ENCODE measurements around the gene ASIC3. TPM values are rescaled to one million over a fixed set of nuclear protein-coding genes. Genes with fewer than 3 reads are reported as not detected.
A peak's percentile ranks its signal among the peaks of the same experiment; 100 is the strongest.

ASIC3 gene
- total RNA-seq, 4 donors from 2014 or later: 2.6 to 4.3 (median 3.1) TPM

DNA sequence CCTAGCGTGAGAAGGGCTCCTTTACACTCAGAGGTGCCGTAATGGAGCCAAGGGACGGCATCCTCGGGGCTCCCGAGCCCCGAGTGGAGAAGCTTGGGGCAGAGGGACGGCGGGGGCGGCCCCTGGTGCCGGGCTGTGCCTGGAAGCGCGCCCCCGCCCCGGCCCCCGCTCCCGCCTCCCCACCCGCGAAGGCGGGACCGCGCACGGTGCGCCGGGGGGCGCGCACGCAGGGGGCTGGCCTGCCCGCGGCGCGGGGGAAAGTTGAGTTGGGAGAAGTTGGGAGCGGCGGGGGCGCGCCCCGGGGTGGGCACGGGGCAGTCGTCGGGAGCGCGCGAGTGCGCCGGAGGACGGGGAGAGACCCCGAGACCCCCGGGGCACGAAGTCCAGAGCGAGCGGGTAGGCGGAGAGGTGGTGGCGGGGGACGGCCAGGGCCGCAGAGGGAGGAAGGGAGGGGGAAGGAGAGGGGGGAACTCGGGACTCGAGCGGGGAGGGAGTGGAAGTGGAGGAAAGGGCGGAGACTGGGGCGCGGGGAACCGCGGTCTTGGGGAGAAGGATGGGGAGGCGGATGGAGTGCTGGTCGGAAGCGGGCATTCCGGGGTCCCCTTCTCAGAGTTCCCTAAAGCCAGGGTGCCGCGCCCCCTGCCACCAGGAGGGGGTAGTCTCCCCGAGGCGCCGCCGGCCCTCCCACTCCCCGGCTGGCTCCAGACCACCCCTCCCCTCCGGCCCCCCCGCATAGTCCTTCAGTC lies 11.2 kb downstream of the ASIC3 start, which contains the start of gene SLC4A2:
Gene SLC4A2 (plus strand): TSS at position 223 of the 746 bp plus-strand sequence. CDS start 2,399 bp downstream, outside the sequence.
- DNase-seq: peak; percentile 83
- in situ Hi-C loops (cut with MboI; ENCODE audit: low pct_ligation_motif_present in 1 of 4, low pct_unique_long_range_greater_than_20kb in 1 of 4, low sequenced_read_pairs in 3 of 4): no loop called here
- Histone ChIP-seq H3K27me3 (no peaks in the 10 kb centered on the region), H3K9me3 (no peaks in the 10 kb centered on the region), H3K4me3 (peak within 1 kb of the TSS; percentile 48 to 80 (median 76)), H3K27ac (peak within 1 kb of the TSS; percentile 95 to 98 (median 96)), H3K36me3 (peaks cover 0 to 2% (median 0%) of the 10 kb centered on the region in 4 donors), H3K4me1 (peaks cover 27 to 59% (median 56%) of the 10 kb centered on the region in 4 donors)
- 1% methylated on average over 58 of the region's 75 CpGs; no CpG with 5 or more reads in 1 of the 2 donors for WGBS, 2 donors (ENCODE audit: low coverage in 1 of 2)
- intact Hi-C loops (cut with DNase I; ENCODE audit: low total_unique reads): no loop called here
- TF ChIP-seq POLR2AphosphoS5 (IDR thresholded peaks at IDR 0.05) (peak in 2 of 3 donors; percentile 45 to 68), POLR2A (IDR thresholded peaks at IDR 0.05) (peak; percentile 29), EP300 (IDR thresholded peaks at IDR 0.05; ENCODE audit: low read depth) (no peak)
- TF ChIP-seq, protein P1, sequence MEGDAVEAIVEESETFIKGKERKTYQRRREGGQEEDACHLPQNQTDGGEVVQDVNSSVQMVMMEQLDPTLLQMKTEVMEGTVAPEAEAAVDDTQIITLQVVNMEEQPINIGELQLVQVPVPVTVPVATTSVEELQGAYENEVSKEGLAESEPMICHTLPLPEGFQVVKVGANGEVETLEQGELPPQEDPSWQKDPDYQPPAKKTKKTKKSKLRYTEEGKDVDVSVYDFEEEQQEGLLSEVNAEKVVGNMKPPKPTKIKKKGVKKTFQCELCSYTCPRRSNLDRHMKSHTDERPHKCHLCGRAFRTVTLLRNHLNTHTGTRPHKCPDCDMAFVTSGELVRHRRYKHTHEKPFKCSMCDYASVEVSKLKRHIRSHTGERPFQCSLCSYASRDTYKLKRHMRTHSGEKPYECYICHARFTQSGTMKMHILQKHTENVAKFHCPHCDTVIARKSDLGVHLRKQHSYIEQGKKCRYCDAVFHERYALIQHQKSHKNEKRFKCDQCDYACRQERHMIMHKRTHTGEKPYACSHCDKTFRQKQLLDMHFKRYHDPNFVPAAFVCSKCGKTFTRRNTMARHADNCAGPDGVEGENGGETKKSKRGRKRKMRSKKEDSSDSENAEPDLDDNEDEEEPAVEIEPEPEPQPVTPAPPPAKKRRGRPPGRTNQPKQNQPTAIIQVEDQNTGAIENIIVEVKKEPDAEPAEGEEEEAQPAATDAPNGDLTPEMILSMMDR (IDR thresholded peaks at IDR 0.05): peak; percentile 44 to 65 (median 53)

DNA sequence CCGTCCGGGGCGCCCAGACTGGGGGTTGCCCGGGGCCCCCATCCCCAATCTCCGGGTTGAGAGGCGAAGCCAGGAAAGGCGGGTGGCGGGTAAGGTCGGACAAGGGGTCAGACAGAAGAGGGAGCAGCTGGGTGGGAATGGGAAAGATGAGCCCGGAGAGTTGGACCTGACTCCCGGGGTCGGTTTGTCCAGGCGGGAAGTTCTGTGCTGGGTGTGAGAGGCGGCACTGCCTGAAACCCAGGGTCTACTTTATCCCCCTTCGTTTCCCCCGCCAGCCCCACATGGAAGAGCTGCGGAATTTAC lies 11.7 kb downstream of the ASIC3 start:
- Histone ChIP-seq H3K4me1 (peaks cover 27 to 59% (median 56%) of the 10 kb centered on the region in 4 donors), H3K4me3 (peak overlapping the region; percentile 48 to 80 (median 76)), H3K36me3 (peaks cover 0 to 8% (median 0%) of the 10 kb centered on the region in 4 donors), H3K27me3 (no peaks in the 10 kb centered on the region), H3K27ac (peak overlapping the region; percentile 95 to 98 (median 96)), H3K9me3 (no peaks in the 10 kb centered on the region)
- 0% methylated on average over 16 of the region's 17 CpGs; no CpG with 5 or more reads in 1 of the 2 donors for WGBS, 2 donors (ENCODE audit: low coverage in 1 of 2)
- TF ChIP-seq EP300 (IDR thresholded peaks at IDR 0.05; ENCODE audit: low read depth): no peak
- no peak for TF ChIP-seq POLR2AphosphoS5 (IDR thresholded peaks at IDR 0.05)
- TF ChIP-seq, protein P1 (IDR thresholded peaks at IDR 0.05): peak in 1 of 5 experiments; percentile 10
- TF ChIP-seq POLR2A (IDR thresholded peaks at IDR 0.05): no peak
- intact Hi-C loops (cut with DNase I; ENCODE audit: low total_unique reads) (no loop called here), in situ Hi-C loops (cut with MboI; ENCODE audit: low pct_ligation_motif_present in 1 of 4, low pct_unique_long_range_greater_than_20kb in 1 of 4, low sequenced_read_pairs in 3 of 4) (no loop called here)
- no peak for DNase-seq

DNA sequence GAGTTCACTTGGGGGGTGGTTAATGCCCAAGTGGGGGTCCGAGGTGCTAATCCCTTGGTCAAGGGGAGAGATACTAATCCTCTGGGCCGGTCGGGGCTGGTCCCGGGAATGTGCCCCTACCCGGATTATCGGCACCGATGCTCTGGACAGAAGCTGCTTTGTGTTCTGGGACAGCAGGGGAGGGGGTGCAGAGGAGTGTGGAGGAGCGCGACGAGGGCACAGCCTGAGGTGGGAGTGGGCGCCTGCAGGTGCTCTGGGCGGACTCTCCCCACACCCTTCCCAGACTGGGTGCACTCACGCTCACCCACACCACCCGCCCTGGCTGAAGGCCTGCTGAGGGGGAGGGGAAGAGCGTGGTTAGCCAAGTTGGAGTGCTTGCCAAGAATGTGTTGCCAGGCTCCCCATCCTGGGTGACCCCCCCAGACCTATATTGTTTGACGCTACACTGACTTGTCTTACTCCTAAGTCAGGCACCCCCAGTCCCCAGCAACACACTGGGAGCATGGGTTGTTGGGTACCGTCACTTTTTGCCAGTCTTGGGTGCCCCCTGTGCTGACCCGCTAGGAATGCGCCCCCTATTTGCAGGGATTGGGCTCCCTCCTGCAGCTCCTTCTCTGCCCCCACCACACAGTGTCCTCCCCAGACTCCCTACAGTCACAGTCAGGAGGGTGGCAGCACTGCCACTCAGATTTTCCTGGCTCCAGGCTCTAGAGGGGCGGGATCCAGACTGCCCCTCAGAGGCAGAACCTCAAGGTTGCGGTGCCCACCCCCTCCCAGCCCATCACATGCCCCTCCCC lies 12.3 kb downstream of the ASIC3 start:
- Histone ChIP-seq H3K27ac (peak overlapping the region; percentile 95 to 98 (median 96)), H3K9me3 (no peaks in the 10 kb centered on the region), H3K4me1 (peaks cover 27 to 59% (median 56%) of the 10 kb centered on the region in 4 donors), H3K4me3 (peak overlapping the region; percentile 48 to 80 (median 76)), H3K27me3 (no peaks in the 10 kb centered on the region), H3K36me3 (peaks cover 0 to 13% (median 0%) of the 10 kb centered on the region in 4 donors)
- peak; percentile 58 for DNase-seq
- 9% methylated on average over 14 of the region's 21 CpGs; no CpG with 5 or more reads in 1 of the 2 donors for WGBS, 2 donors (ENCODE audit: low coverage in 1 of 2)
- intact Hi-C loops (cut with DNase I; ENCODE audit: low total_unique reads): no loop called here
- no peak for TF ChIP-seq EP300 (IDR thresholded peaks at IDR 0.05; ENCODE audit: low read depth)
- TF ChIP-seq POLR2AphosphoS5 (IDR thresholded peaks at IDR 0.05): peak in 1 of 3 donors; percentile 13
- in situ Hi-C loops (cut with MboI; ENCODE audit: low pct_ligation_motif_present in 1 of 4, low pct_unique_long_range_greater_than_20kb in 1 of 4, low sequenced_read_pairs in 3 of 4): no loop called here

DNA sequence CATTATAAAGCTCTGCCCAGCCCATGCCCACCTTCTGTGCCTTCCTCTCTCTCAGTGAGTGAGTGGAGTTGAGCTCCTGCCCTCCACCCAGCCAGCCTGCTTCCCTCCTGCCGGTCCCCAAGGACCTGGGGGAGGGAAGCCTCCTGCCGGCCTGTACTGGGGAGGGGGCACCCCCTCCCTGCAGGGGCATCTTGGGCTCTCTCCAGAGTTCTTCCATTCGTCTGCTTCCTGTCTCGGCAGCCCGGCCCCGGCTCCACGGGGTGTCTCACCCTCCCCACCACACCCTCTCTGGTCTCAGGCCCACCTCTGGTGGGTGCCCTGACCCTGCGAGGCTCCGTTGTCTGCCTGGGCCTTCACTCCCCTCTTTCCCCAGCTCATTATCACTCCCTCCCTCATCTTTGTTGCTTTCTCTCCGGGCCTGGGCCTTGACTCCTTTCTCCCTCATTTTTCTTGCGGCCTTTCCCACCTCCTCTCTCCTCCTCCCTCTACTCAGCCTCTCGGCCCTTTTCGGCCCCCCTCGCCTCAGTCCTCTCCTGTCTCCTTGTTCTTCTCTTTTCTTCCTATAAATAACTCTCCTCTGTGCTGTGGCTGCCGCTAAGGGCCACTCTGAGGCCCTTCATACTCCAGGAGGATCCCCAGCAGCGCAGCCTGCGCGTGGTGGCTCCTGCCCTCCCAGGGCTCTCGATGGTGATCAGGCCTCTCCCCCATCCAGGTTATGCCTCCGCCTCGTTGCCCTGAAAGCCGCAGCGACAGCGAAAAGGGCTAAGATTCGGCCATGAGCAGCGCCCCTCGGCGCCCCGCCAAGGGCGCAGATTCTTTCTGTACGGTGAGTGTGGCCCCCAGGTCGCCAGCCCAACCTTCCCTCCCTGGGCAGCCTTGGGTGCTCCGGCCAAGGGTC lies 13.1 kb downstream of the ASIC3 start:
- peak overlapping the region; percentile 95 to 98 (median 96) for H3K27ac ChIP-seq
- peaks cover 27 to 59% (median 56%) of the 10 kb centered on the region in 4 donors for H3K4me1 ChIP-seq
- H3K9me3 ChIP-seq: no peaks in the 10 kb centered on the region
- H3K36me3 ChIP-seq: peaks cover 0 to 18% (median 0%) of the 10 kb centered on the region in 4 donors
- TF ChIP-seq POLR2A (IDR thresholded peaks at IDR 0.05): no peak
- no peak for TF ChIP-seq POLR2AphosphoS5 (IDR thresholded peaks at IDR 0.05)
- TF ChIP-seq EP300 (IDR thresholded peaks at IDR 0.05; ENCODE audit: low read depth): no peak
- TF ChIP-seq, protein P1 (IDR thresholded peaks at IDR 0.05): no peak
- DNase-seq: no peak
- in situ Hi-C loops (cut with MboI; ENCODE audit: low pct_ligation_motif_present in 1 of 4, low pct_unique_long_range_greater_than_20kb in 1 of 4, low sequenced_read_pairs in 3 of 4) (no loop called here), intact Hi-C loops (cut with DNase I; ENCODE audit: low total_unique reads) (no loop called here)
- H3K4me3 ChIP-seq: peak overlapping the region in 2 of 4 donors; percentile 3 to 76
- WGBS, 2 donors (ENCODE audit: low coverage in 1 of 2): 62 to 79% methylated on average over 7 to 32 of the region's 33 CpGs
- H3K27me3 ChIP-seq: no peaks in the 10 kb centered on the region

All from transverse colon (tissue), 4 donors.